GM19438 (cell line): ENCODE measurements around the gene LIM2.
A peak's percentile ranks its signal among the peaks of the same experiment; 100 is the strongest.
"Not testable (repeated sequence)": the region's sequence is repeated elsewhere in the genome, so short reads cannot be mapped to it uniquely, and the experiment has no call there.

Source experiments
- ATAC-seq: cut with Tn5 transposase; IDR thresholded peaks from one replicate; pipeline ENCODE4 v1.9.1; 2021; ENCODE audit warnings: low read depth; ENCODE audit not compliant: unreplicated experiment

Gene LIM2

GRCh38 chr19:51387924-51388389 lies at the start of gene LIM2:
Gene LIM2, minus strand, starts transcription at chr19:51387974. Its CDS starts 531 bp downstream, at chr19:51387443.
- no peak for ATAC-seq

- ATAC-seq = no peak
Measured at GRCh38 chr19:51434456-51434855, 46.7 kb upstream of the LIM2 start.

GRCh38 chr19:51433043-51433442 lies 45.3 kb upstream of the LIM2 start:
- no peak for ATAC-seq

GRCh38 chr19:51431124-51431523 lies 43.4 kb upstream of the LIM2 start:
- no peak for ATAC-seq

- ATAC-seq = no peak
Measured at GRCh38 chr19:51430221-51430620, 42.4 kb upstream of the LIM2 start.

- ATAC-seq = no peak
Measured at GRCh38 chr19:51427201-51427600, 39.4 kb upstream of the LIM2 start.

- ATAC-seq = no peak
Measured at GRCh38 chr19:51422053-51422448, 34.3 kb upstream of the LIM2 start.

- ATAC-seq = no peak
Measured at GRCh38 chr19:51421229-51422052, 33.7 kb upstream of the LIM2 start.

- not testable (repeated sequence) for ATAC-seq
Measured at GRCh38 chr19:51420511-51420910, 32.7 kb upstream of the LIM2 start.

- ATAC-seq = no peak
Measured at GRCh38 chr19:51418707-51419106, 30.9 kb upstream of the LIM2 start.

GRCh38 chr19:51417810-51418157 lies 30.0 kb upstream of the LIM2 start:
- ATAC-seq = peak; percentile 29

GRCh38 chr19:51417107-51417809 lies 29.5 kb upstream of the LIM2 start, which contains the start of gene SIGLEC10:
Gene SIGLEC10, minus strand, starts transcription at chr19:51417642. Its CDS starts 61 bp downstream, at chr19:51417581.
- ATAC-seq = peak; percentile 68

- not testable (repeated sequence) for ATAC-seq
Measured at GRCh38 chr19:51416422-51416821, 28.6 kb upstream of the LIM2 start.

GRCh38 chr19:51415187-51415586 lies 27.4 kb upstream of the LIM2 start:
- no peak for ATAC-seq

- no peak for ATAC-seq
Measured at GRCh38 chr19:51410950-51411748, 23.4 kb upstream of the LIM2 start.

GRCh38 chr19:51407511-51408131 lies 19.8 kb upstream of the LIM2 start:
- no peak for ATAC-seq

- ATAC-seq = no peak
Measured at GRCh38 chr19:51402117-51402516, 14.3 kb upstream of the LIM2 start.

- not testable (repeated sequence) for ATAC-seq
Measured at GRCh38 chr19:51399936-51400335, 12.2 kb upstream of the LIM2 start.

GRCh38 chr19:51399231-51399630 lies 11.5 kb upstream of the LIM2 start:
- no peak for ATAC-seq

GRCh38 chr19:51398096-51398704 lies 10.4 kb upstream of the LIM2 start:
- no peak for ATAC-seq
